ENCODE measurements around the gene FXYD2.

DNA sequence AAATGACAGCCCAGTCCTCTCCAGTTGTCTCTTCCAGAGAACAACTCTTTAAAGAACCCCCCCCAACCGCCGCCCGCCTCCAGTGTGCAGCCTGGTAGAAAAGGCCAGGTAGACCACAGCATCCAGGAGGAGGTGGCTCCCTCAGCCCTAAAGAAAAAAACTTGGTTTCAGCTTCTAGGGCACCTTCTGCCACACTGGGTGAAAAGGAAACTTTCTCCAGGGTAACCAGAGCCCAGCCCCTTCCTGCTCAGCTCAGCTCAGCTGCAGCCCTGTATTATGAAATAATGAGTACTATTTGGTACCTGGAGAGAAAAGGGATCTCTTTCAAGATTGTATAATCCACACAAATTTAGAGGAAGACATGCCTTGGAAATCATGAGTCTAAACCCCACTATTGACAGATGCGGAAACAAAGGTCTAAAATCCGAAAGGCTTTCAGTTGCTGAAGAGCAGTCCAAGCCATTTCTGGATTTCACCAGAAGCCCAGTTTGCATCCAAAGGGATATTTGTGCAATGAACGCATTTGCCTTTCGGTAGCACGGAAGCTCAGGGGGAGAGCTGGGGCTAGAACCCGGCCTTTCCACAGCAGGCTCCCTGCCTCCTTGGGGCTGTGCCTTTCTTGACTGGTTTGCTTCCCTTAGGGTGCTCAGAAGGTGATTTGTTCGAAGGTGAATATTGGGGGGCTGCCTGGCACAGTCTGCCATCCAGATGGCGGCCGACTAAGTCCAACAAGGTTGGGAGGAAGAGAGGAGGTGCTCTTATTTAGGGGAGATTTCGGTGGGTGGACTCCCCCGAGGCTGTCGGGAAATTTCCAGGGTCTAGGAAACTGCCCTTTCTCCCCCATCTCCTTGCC lies 48.7 kb upstream of the FXYD2 start:
- TF ChIP-seq CTCF (conservative IDR thresholded peaks at IDR 0.05 in 1 of 2, IDR thresholded peaks at IDR 0.05 in 1 of 2; ENCODE audit: low read depth in 1 of 2, low read length in 2 of 2) (no peak), EZH2 (IDR thresholded peaks at IDR 0.05; ENCODE audit: low read length, missing control alignments) (peak; percentile 2)
